GM18519 (cell line): ENCODE results near the gene SNCAIP.

Experiments used
- ATAC-seq: cut with Tn5 transposase; IDR thresholded peaks from one replicate; pipeline ENCODE4 v1.9.1; 2021; ENCODE audit warnings: mild to moderate bottlenecking, moderate library complexity; ENCODE audit not compliant: unreplicated experiment, low FRiP score

The SNCAIP gene

GRCh38 chr5:122420091-122420490 lies 108.1 kb downstream of the SNCAIP start:
- no peak for ATAC-seq

DNA sequence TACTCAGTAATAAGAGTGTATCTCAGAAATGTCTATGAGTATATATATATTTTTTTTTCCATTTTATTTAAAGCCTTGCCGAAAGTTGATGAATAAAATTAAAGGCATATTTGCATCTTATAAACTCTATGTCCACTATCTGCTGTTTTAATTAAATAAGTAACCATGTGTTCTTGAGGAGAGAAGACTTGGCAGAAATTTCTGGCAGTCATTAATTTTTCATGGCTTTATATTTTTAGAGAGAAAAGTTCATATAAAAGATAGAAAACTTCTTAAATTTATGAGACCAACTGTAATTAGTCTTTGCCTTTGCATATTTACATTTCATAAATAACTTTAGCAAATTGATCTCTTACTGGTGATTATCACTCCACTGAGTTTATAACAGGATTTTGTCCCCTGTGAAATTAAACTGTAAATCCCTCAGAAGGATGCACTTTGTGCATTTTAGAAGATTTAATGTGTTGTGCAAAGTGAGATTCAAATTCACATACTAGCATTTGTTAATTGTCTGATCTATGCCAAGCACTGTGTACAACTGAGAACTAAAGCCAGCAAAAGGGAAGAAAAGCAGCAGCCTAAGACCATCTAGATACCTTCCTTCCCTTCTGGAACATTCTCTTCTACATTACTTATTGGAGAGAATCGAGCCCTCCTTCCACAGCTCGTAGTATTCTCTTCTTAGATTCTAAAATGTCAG lies 108.7 kb downstream of the SNCAIP start:
- no peak for ATAC-seq

GRCh38 chr5:122421374-122422079 lies 109.5 kb downstream of the SNCAIP start:
- ATAC-seq = peak; percentile 95

GRCh38 chr5:122423221-122423620 lies 111.2 kb downstream of the SNCAIP start:
- no peak for ATAC-seq

DNA sequence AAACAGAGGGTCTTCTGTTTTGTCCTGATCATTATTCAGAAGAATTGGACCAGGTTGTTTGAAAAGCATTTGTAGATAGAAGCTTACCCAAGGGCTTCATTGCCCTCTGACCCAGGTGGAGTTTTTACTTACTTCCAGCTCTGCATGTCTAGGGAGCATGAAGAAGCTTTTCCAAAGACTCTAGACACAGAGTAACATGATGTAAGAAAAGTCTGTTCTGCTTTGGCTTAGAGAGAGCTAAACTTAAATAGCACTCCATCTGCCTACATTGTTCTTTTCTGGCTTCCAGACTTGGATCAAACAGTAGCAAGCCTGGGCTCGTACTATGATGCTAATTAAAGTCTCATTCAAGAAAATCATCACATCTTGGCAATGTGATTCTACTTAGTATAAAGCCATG lies 112.1 kb downstream of the SNCAIP start:
- ATAC-seq = no peak

DNA sequence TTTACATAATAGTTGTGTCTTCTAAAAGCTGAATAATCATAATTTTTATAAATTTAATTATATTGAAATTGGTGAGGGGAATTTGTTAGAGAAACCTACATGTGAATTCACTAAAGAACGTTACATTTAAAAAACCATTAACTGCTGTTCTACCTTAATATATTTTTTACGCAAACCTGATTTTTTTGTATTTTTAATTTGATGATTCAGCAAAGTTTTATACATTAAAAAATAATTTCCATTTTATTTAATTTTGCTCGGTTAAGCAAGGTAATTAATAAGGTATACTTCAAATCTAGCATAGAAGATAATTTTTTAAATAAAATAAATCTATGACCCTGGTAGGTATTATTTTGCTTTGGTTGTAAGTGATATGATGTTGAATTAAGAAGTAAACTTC lies 114.3 kb downstream of the SNCAIP start:
- no peak for ATAC-seq

DNA sequence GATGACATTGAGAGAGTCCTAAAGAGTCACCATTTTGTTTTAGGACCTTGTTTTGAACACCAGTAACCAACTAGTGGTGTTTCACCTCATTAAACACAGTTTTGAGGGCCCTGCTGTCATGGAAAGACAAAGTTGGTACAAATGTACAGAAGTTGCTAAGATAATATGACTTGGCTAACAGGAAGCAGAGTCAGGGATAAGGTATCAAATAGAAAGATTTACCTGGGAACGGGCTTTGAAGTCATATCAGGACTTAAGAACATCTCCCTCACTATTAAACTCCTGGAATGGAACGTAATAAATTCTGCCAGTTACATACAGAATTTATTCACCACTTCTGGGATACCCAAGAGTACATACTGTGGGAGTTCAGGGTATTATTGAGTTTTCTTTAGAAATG lies 115.6 kb downstream of the SNCAIP start:
- no peak for ATAC-seq

GRCh38 chr5:122429545-122430318 lies 117.7 kb downstream of the SNCAIP start:
- no peak for ATAC-seq

DNA sequence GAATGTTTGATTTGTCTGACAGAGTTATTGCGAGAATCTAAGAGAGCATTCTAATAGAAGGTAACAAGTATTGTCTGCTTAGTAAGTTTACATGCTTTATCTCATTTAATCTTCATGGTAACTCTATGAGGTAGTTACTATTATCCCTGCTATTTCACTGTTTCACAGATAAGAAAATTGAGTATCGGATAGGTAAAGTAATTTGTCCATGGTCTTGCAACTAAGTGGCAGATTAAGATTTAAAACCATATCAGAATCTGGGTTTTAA lies 118.2 kb downstream of the SNCAIP start:
- ATAC-seq = no peak

GRCh38 chr5:122431298-122431697 lies 119.3 kb downstream of the SNCAIP start:
- ATAC-seq = no peak

DNA sequence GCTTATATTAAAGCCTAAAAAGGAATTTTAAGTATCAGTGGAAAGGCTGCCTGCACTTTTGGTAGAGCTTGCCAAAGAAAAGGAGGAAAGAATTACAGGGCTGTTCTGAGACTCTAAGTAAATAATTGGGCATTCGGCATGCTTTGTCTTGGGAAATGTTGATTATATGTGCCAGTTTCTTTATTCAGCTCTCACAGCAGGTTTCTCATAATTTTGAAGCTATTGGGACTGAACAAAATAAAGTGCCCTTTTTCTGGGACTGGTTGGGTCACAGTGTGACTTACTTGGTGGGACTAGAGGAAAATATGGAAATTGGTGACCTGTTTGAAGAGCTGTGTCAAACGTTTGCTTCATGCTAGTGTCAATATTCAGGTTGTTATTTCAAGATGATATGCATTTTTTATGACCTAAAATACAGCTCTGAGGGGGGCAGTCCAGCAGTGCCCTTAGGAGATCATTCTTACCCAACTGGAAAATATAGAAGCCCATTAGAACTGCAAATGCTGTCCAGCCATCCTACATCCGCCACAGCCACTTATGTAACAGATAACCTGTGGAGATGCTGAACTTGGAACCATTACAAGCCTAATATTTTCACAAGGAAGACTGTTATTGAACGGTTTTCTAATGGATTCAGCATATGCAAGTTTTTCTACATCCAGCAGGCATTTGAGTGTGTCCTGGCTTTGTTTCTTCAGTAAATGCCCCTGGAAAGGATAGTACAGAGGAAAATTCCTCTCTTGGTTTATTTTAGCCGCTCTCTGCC lies 122.4 kb downstream of the SNCAIP start:
- no peak for ATAC-seq

DNA sequence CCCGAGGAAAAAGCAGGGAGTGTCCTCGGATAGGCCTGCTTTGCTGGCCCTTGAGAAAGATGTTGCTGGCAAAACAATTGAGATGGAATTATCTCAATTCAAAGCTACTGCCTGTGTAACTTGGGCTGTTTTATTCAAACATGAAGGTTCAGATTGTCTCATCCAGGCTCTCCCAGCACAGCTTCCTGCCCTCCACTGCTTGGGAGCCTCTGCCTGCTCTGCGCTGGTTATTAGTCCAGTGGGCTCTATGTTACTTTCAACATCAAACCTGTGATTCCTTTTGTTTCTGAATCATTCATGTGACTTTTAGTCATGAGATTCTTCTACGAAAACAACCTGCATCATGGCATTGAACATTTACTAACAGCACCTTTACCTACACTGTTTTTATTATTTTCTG lies 123.2 kb downstream of the SNCAIP start:
- ATAC-seq = no peak

DNA sequence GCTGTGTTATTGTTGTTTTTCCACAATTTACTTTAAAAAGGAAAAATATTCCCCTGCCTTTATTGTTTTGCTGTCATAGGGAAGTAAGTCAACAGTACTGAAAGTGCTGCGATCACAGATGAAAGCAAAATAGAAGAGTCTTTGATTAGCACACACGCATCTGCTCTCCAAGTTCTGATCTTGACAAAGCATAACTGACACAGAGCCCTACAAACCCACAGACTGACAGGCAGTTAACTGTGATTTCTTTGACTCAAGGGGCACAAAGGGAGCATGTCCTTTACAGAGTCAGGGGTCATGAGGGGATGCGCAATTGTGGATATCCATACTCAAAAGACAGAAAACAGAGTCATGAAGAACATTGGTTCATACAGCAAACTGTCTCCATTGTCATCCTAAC lies 123.7 kb downstream of the SNCAIP start:
- ATAC-seq = no peak

- ATAC-seq = no peak
Observed at GRCh38 chr5:122436615-122437014, 124.6 kb downstream of the SNCAIP start.

DNA sequence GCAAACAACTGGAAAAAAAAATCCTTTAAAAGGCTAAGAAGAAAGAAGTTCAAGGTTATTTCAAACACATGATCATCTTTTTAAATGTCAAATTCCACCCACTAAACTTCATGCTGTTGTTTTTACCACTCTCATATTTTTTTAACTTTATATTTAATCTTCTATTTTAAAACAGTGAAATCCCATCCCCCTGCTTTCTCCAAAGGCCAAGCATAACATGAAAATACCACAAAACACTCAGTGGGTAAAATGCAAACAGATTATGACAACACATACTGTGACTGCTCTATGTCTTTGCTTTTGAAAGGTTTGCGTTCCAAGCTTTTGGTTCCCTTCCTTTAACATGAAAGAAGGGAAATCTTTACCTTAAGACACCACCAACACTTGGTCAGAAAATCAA lies 127.6 kb downstream of the SNCAIP start:
- ATAC-seq = no peak

- peak; percentile 79 for ATAC-seq
Observed at GRCh38 chr5:122442938-122443337, 130.9 kb downstream of the SNCAIP start.

GRCh38 chr5:122444411-122444810 lies 132.4 kb downstream of the SNCAIP start:
- ATAC-seq = no peak

DNA sequence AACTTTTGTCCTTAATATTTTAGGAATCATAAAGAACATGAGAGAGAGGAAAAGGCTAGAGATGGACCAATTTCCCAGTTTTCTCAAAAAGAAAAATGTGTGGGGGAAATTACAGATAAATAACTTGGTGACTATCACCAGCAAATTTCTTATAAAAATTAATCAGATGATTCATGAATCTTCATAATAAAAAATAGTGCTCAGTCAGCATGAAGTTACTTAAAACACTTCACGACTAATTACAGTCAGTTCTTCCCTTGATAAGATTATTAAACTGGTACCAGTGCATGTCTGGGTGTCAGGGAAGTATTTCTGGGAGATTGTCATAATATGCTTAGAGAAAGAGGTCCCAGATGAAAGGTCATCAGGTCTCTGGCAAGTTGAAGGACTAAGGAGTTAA lies 133.0 kb downstream of the SNCAIP start:
- no peak for ATAC-seq

DNA sequence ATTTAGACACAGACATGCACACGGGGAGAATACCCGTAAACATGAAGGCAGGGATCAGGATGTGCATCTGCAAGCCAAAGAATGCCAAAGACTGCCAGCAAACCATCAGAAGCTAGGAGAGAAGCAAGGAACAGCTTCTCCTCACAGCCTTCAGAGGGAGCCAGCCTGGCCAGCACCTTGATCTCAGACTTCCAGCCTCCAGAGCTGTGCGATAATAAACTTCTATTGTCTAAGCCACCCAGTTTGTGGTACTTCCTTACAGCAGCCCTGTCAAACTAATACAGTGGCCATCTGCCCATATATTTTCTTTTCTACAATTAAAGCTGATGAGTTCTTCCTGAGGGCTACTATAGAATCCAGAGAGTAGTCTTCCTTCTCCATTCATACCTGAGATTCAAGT lies 135.0 kb downstream of the SNCAIP start:
- no peak for ATAC-seq

- no peak for ATAC-seq
Observed at GRCh38 chr5:122447879-122448278, 135.8 kb downstream of the SNCAIP start.

- no peak for ATAC-seq
Observed at GRCh38 chr5:122454541-122454940, 142.5 kb downstream of the SNCAIP start.
